NCI-H2196 (cell line): ENCODE measurements around the gene DSE.
"Not testable (repeated sequence)": the region's sequence is repeated elsewhere in the genome, so short reads cannot be mapped to it uniquely, and the experiment has no call there.

Experiments
- DNase-seq: peaks from one replicate; lab custom pipeline; 2025; ENCODE audit not compliant: unreplicated experiment; lab: John Stamatoyannopoulos, UW

Gene DSE

DNA sequence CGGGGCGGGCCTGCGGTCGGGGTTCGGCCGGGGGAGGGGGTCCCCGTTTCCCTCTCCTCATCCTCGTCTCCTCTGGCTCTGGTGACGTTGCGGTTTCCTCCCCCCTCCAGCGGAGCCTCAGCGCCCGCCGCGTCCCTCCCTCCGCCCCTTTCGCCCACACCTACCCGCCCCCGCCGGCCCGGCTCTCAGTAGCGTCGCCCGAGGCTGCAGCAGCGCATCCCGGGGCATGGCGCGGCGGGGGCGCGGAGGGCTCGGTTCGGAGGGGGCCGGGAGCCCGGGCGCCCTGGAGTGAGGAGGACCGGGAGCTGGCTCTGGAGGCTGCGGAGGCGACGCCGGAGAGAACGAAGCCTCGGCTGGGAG lies at the start of gene DSE:
Gene DSE (plus strand): TSS at position 188 of the 360 bp plus-strand sequence. CDS start 28,304 bp downstream, outside the sequence.
- DNase-seq, result peak; percentile 28

DNA sequence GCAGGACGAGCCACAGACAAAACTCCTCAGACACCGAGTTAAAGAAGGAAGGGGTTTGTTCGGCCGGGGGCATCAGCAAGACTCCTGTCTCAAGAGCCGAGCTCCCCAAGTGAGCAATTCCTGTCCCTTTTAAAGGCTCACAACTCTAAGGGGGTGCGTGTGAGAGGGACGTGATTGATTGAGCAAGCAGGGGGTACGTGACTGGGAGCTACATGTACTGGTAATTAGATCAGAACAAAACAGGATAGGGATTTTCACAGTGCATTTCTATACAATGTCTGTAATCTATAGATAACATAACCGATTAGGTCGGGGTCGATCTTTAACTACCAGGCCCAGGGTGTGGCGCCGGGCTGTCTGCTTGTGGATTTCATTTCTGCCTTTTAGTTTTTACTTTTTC lies 48.8 kb upstream of the DSE start:
- not testable (repeated sequence) for DNase-seq

DNA sequence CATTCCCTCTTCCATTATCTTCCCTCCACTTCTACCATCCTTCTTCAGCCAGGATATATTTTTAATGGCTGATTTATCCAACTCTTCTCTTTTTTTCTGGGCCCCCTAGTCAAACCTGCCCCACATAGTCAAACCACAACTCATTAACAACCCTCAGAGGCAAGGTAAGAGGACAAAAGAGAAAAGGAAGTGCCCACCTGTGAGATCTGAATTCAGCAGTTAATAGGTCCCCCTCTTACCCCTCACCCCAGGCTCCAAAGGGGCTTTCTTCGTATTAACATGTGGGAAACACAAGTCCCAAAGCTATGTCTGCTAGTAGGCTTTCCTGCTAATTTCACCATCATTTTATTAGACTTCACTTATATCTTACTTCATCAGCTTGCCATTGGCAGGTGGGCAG lies 46.9 kb upstream of the DSE start:
- no peak for DNase-seq

DNA sequence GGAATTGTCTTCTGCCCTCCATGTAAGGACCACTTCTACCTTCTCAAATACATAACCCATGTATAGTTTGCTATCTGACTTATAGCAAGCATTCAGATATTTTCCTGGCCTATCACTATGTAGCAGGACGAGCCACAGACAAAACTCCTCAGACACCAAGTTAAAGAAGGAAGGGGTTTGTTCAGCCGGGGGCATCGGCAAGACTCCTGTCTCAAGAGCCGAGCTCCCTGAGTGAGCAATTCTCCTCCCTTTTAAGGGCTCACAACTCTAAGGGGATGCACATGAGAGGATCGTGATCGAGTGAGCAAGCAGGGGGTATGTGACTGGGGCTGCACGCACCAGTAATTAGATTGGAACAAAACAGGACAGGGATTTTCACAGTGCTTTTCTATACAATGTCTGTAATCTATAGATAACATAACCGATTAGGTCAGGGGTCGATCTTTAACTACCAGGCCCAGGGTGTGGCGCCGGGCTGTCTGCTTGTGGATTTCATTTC lies 45.1 kb upstream of the DSE start:
- DNase-seq, result not testable (repeated sequence)

DNA sequence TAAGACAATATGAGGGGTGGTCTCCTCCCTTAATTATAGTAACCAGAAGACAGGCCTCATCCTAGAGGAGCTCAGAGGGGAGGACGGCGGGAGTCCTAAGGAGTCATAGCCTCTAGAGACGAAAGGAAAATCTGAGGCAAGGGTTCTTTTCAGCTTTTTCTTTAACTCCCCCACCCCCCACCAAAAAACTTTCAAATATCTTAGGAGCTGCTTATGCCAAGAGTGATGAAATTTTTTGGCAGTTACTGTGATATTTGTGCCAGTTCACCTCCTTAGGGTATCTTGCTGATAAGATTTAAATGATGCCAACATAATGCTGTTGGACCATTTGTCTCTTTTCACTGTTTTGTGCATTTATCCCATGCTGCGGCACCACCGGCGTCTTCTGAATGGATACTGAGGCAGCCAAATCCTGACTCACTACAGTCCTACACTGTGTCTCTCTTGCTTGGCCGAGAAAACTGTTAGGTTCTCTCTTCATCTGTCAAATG lies 44.5 kb upstream of the DSE start:
- no peak for DNase-seq

DNA sequence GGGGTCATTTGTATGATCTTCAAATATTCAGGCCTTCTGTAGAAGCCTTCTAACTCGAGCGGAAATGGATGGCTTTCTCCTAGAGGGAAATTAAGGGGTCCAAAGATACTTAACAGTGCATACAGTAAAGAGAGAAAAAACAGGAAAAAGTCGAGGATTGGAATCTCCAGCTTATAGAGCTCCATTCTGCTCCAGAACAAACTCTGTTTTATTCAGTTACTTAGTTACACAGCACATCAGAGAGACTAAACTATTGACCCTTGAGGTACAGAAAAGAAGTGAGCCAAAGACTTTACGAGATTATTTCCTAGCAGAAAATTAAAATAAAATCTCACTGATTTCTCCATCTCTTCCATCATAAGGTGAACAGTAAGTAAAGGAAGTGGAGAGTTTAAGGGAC lies 43.8 kb upstream of the DSE start:
- DNase-seq, result no peak

DNA sequence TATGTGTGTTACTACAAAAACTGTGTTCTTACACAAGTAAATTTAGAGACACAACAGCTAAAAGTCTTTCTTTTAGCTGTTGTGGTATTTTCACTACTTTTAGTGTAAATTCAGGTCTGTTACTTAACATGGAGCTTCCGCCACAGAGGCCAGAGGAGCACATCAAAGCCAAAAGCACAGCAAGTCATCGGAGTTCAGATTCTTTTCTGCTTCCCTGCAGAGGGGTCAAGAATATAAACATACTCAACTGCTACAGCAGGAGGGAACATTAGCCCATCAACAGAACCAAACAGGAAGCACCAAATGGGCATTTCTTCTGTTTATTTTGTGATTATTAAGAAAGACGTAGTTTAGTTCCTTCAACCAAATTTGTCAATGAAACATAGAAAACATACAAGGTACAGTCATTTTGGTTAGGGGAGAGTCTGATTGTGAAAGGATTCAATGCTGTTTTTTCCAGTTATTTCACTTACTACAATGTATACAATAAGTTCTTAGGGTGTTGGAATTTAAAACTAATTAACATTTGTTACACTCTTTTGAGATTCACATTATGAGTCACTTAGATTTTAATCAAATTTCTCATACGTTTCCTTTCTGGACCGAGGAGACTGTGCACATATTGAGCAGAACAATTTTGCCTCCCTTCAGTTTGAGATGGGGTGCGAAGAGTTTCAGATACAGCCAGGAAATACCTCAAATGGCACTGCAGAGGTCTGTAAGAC lies 42.8 kb upstream of the DSE start:
- DNase-seq, result no peak

DNA sequence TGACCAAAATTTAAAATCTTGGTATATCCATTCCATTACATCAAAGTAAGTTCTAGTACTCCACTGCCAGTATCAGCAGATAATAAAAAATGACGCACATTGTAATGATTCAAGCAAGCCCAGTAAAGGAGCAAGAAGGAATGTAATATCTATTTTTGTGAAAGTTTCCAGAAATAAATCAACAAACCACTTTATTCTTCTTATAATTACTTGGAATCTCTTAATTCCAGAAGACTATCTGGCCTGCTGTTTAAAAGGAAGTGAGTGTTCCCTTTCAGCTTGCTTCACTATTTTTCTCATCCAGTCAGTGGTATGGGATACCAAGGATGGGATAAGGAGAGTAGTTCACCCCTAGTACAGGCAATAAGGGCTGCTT lies 42.2 kb upstream of the DSE start:
- DNase-seq, result no peak

DNA sequence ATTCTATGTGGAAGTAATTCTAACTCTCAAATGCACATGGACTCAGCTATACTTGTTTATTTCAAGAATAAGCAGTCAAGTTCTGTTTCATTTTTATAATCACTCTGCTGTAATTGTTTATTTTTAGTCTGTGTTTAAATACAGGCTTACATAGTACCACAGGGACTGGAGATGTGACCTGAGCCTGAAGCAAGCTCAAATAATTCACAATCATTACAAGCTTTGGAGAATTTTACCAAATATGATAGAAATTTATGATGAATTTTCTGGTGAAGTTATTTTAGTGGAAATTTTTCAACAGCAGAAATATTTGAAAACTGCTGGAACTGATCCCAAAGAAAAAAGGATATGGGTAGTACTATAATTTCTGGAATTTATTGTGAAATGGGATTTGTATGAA lies 41.6 kb upstream of the DSE start:
- DNase-seq, result no peak

DNA sequence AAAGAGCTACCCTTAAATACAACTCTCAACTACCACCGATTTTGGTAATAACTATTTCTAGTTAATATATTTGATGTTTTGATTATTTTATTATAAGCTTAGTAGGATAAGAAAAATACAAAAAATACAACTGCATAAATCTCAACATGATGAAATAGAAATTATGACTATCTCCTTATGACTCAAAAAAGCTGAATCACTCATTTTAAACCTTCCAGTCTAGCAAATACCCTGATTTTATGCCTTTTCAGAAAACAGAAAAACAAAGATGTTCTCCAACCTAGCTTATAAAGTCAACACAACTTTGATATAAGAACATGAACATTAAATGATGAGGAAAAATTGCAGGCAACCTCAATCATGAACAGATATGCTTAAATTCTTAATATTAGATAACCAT lies 40.2 kb upstream of the DSE start:
- no peak for DNase-seq

DNA sequence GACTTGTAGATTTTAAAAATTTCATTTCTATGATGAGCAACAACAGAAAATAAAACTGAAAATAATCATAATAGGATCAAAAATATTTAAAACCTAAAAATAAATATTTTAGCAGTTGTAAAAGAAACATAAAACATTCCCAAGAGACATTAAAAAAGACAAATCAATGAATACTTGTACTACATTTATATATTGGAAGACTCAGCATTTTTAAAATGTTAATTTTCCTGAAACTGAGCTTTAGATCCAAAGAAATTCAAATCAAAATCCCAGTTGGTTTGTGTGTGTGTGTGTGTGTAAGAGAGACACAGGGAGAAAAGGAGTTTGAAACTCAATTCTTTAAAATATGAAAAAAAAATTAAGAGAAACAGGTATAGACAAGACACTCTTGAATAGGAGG lies 38.7 kb upstream of the DSE start:
- no peak for DNase-seq

DNA sequence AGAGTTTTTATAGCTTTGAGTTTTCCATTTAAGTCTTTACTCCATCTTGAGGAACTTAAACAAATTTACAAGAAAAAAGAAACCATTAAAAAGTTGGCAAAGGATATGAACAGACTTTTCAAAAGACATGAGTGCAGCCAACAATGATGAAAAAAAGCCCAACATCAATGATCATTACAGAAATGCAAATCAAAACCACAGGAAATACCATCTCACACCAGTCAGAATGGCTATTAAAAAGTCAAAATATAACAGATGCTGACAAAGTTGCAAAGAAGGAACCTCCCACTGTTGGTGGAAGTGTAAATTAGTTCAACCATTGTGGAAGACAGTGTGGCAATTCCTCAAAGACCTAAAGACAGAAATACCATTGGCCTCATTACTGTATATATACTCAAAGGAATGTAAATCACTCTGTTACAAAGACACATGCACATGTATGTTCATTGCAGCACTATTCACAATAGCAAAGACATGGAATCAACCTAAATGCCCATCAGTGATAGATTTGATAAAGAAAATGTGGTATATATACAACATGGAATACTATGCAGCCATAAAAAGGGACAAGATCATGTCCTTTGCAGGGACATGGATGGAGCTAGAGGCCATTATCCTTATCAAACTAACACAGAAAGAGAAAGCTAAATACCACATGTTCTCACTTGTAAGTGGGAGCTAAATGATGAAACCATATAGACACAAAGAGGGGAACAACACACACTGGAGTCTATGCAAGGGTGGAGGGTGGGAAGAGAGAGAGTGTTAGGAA lies 35.9 kb upstream of the DSE start:
- not testable (repeated sequence) for DNase-seq

DNA sequence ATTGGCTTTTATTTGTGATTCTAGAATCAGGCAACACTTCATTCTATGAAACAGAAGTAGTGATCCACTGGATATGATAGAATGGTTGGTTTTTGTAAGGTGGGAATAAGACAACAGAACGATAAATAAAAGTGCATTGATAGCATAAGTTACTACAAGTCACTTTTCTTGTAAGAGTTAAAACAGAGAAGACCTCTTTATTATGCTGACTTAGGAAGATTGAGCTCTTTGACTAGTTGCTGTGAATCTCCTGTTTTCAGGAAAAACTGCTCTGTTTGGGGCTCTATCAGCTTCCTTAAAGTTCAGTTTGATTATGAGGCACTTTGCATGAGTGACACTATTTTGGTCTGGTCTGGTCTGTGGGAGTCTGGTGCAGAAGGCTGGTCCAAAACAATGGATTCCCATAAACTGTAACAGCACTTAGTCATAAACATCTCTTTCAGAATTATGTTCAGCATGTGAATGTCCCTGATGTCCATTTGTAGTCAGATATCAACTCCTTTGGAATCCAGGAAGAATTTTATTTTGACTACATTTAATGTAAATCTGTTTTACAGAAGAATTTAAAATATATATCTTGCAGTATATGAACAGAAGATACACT lies 35.0 kb upstream of the DSE start:
- DNase-seq, result no peak

DNA sequence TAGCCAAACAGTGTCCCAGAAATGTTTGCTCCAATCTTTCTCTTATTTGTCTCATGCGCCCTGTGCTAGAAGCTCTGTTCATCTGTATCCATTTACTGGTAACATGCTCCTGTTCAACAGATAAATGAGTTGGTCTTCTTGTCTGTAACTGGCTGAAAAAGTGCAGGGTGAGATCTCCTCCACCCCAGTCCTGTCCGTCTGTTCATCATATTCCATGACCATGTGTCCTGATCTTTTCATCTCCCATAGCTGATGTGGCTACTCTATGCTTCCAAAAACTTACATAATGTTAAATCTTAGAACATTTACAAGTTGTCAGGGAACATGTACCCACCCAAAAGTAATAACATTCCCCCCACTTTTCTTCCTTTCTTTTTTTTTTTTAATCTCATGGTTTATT lies 31.8 kb upstream of the DSE start:
- no peak for DNase-seq

DNA sequence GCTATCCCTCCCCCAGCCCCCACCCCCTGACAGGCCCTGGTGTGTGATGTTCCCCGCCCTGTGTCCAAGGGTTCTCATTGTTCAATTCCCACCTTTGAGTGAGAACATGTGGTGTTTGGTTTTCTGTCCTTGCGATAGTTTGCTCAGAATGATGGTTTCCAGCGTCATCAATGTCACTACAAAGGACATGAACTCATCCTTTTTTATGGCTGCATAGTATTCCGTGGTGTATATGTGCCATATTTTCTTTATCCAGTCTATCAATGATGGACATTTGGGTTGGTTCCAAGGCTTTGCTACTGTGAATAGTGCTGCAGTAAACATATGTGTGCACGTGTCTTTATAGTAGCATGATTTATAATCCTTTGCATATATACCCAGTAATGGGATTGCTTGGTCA lies 30.1 kb upstream of the DSE start:
- not testable (repeated sequence) for DNase-seq

DNA sequence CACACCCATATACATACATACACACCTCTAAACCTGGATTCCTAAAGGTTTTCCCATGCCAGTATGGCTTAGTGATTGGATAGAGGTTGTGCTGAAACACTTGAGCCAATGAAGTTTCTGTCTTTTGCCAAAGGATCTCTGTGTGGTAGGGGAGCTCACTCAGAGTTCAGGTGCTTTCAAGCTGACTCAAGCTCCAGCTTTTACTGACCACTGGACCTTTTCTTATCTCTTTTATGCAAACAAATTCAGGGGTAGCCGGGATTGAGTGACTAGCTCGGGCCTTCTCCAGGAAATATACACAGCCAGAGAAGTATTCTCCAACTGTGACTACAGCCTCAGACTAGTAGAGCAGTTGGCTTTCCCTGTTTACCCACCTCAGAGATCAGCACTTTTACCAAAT lies 21.5 kb upstream of the DSE start:
- no peak for DNase-seq

DNA sequence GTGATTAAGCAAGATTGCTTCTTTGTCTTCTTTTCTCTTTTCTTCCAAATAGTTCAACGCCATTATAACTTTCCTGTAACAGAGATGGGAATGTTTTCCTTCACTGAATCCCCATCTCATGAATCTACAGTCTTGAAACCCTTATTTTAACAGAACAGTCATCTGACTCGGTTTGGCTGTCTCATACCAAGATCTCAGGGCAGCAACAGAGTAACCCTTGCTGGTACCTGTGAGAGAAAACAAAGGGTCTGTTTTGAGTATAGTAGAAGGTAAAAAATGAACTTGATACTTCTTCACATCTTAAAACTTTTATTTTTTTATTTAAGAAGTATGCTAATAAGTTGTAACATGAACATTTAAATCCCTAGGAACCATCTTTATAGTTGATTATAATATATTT lies 19.6 kb upstream of the DSE start:
- no peak for DNase-seq

DNA sequence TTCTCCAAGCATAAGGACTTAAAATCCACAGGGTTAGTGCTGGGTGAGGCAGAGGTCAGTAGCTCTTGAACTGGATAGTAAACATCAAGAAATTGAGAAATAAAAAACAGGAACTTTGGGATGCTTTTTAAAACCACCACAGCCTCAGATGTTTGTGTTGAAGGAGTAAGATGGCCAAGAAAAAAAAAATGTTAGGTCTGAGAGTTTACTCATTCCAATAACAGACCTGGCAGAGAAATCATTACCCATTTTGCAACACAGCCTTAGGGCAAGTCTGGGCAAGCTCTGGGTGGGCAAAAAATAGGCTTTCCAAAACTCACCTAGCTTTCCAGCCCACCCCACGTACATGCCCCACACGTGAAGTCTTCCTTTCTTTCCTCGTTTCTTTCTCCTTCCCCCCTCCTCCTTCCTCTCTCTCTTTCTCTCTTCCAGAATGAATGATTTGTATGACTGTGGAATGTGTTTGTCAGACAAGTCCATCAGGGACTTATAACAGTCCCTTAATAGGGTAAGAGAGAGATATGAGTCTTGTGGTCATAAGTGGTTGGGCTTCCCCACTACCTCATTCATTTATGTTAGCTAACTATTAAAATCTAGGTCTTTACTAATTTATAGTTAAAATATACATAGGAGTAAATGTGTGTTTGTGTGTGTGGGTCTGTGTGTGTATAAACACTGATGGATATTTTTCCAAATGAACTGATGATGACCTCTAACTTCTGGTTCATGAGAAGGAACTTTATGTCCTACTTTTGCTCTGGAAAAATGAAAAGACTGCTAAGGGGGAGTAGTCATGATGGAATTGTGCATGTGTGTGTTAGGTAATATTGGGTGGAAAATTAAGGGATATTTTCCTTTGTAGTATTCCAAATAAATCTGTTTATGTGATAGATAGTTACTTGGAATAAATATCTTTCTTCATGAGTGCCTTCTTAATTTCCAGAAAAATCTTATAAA lies 18.0 kb upstream of the DSE start:
- no peak for DNase-seq

DNA sequence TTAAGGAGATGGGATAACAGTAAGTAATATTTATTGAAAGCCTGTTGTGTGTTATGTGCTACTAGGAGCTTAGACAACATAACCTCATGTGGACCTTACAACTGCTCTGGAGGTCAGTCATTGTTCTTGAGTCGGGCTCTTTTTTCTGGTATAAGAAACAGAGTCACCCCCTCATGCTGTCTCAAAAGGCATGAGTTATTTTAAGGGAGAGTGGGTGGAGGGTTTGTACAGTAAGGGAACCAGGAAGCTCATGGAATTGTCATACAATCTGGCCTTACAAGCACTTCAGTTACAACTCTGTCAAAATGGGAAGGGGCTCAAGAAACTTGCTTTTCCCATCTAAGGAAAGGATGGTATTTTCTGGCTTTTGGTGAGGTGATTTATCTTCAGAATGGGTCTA lies 16.5 kb upstream of the DSE start:
- no peak for DNase-seq

DNA sequence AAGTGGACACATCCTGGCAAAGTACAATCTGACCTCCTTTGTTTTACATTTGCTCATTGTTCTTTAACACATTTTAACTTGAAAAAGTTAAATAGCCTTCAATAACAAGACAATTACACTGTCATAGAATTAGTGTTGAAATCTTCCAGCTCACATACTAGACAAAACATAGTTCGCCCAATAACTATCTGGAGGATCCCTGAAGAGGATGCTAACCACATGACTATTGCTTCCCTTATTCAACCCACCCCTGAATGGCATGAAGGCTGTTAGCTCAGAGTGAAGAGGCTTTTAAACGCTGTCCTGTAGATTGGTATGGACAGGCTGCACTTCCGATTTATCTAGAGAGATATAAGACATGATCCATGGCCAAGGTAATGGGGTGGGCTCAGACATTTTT lies 15.0 kb upstream of the DSE start:
- DNase-seq, result no peak

DNA sequence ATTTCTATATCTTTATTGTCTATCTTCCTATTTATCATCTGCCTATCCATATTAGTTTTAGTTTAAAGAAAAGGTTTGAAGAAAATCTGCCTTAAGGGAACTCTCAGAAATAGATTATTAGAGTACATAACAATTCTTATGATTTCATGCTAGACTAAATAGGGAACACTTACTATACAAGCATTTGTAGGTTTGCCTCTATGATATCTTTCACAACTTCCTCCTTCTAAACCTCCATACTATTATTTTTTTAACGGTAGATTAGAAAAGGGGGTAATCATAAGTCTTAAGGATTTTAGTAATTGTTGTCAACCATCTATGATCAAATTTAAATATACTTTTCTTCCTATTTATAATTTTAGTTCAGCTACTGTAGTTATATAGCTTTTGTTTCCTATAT lies 11.6 kb upstream of the DSE start:
- DNase-seq, result no peak
